Renal cortical epithelial cell (primary cell): Measurements from ENCODE around the gene SYDE2. TPM values are rescaled to one million over a fixed set of nuclear protein-coding genes. Genes with fewer than 3 reads are reported as not detected.

Experiments
- DNase-seq: peaks from one replicate; pipeline ENCODE4 v3.0.0-alpha.2; 2011; ENCODE audit warnings: low read depth
- total RNA-seq: library from RNA; depleted of rRNA; stranded (reverse); fragments of >200 nt; gene quantifications from 2 replicates; pipeline ENCODE4 v1.2.3, GENCODE V29; 2014

SYDE2 gene
- total RNA-seq, 1 donor from 2014 or later = 9.7 TPM

GRCh38 chr1:85125891-85126290, 74.9 kb downstream of the SYDE2 start:
- no peak for DNase-seq

GRCh38 chr1:85124091-85124490, 76.7 kb downstream of the SYDE2 start:
- DNase-seq = no peak

GRCh38 chr1:85122169-85122568, 78.6 kb downstream of the SYDE2 start:
- no peak for DNase-seq

GRCh38 chr1:85121744-85122143, 79.1 kb downstream of the SYDE2 start:
- no peak for DNase-seq

- no peak for DNase-seq
These were observed 82.1 kb downstream of the SYDE2 start for GRCh38 chr1:85118751-85119150.

GRCh38 chr1:85116856-85117255, 84.0 kb downstream of the SYDE2 start:
- DNase-seq = peak; percentile 25

- no peak for DNase-seq
These were observed 84.9 kb downstream of the SYDE2 start for GRCh38 chr1:85115933-85116332.

GRCh38 chr1:85111695-85112094, 89.1 kb downstream of the SYDE2 start:
- DNase-seq = no peak

- DNase-seq = peak; percentile 70
These were observed 91.3 kb downstream of the SYDE2 start for GRCh38 chr1:85109475-85109874.

Other genes with a start within 250 kb of the SYDE2 start
- gene MCOLN2, start 203.9 kb downstream of the SYDE2 start, total RNA-seq = 0.89 and 1.9 TPM in 2 replicates
- 1.3 and 4.0 TPM in 2 replicates for gene MCOLN3, start 152.5 kb downstream of the SYDE2 start, total RNA-seq
- gene C1orf52, start 58.6 kb upstream of the SYDE2 start, total RNA-seq = 18.5 and 21.7 TPM in 2 replicates
- gene BCL10, start 75.6 kb upstream of the SYDE2 start, total RNA-seq = 40.0 and 84.0 TPM in 2 replicates